ENCODE measurements around the gene MAFB.

The MAFB gene

DNA sequence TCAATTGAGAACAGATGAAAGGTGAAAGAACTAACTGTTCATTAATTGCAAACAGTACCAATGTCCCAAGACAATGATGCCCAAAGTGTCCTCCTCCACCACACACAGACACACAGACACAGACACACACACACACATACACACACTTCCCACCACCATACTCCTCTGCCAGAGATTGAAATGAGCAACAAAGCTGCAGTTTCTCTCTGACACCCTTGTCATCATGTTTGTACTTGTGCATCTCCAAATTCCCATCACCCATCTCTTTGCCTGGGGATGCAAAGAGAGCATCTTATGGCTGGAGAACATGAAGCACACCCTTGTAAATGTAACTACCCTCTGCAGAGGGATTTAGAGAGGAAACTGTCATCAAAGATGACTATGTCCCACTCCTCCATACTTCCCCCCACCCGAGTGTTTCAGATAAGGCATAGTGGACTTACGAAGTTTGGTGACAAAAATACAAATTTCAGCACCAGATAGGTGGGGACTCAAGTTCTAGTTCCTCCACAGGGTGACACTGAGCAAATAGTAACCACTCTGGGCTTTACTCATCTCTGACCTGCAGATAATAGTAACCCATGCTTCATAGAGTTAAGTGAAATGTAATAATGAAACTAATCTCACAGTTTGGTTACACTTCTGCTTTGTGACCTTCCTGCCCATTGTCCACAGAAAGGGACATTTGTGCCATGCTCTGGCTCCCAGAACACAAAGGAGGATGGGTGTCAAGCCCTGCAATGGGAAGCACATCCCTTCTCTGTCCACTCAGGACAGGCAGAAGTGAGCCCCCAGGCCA is 8.7 kb downstream of the MAFB start:
- DNase-seq, result no peak

DNA sequence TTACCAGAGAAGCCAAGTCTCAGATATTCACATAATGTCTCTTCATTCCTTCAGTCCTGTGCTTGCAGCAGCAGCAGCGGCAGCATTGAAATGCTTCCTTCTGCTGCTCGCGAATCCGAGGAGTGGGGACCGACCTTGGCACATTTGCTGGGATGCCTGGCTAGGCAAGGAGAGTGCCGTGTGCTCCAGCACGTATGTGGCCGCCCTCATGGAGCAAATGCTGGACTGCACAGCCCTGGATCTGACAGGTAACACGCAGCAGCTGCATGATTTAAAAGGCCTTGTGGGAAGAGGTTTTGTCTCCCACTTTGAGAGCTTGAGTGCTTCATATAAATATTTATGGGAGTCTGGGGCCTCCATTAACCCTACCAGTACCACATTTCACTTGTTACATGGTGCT is 9.9 kb downstream of the MAFB start:
- no peak for DNase-seq

DNA sequence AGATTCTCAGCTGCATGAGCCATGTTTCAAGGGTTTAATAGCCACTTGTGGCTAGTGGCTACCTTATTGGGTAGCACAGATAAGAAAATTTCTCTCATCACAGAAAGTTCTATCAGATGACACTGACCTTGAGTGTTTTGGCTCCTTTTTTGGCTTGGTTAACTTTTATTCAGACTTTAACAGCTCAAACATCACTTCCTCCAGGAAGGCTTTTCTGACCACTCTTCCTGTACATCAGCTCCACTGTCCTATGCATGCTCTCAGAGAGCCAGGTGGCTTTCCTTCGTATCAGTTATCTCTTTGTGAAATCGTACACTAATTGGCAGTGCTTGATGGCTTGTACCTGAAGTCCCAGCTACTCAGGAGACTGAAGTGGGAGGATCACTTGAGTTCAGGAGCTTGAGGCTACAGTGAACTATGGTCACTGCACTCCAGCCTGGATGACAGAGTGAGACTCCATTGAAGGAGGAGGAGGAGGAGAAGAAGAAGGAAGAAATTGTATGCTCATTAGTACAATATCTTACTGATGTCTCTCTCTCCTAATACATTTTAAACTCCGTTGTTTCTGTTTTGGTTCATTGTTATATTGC is 10.7 kb downstream of the MAFB start:
- DNase-seq, result no peak

DNA sequence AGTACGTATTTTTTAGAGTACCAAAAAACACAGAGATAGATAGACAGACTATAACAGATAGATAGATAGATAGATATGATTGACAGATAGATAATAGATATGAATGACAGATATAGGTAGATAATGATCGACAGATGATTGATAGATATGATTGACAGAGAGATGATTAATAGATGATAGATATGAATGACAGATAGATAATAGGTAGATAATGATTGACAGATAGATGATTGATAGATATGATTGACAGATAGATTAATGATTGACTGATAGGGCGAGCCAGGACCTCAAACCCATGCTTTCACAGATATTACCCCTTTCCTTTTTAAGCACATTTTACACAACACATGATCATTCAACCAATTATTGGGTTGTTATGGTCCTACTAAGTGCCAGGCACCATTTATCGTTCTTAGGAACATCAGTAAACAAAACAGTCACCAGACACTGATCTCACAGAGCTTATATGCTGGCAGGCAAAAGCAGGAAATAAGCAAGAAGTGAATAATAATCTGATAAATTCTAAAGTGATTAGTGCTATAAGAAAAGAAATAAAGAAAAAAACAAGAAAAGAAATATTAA is 11.6 kb downstream of the MAFB start:
- DNase-seq, result no peak

- DNase-seq, result no peak
These were observed 12.4 kb downstream of the MAFB start for GRCh38 chr20:40676491-40677269.

DNA sequence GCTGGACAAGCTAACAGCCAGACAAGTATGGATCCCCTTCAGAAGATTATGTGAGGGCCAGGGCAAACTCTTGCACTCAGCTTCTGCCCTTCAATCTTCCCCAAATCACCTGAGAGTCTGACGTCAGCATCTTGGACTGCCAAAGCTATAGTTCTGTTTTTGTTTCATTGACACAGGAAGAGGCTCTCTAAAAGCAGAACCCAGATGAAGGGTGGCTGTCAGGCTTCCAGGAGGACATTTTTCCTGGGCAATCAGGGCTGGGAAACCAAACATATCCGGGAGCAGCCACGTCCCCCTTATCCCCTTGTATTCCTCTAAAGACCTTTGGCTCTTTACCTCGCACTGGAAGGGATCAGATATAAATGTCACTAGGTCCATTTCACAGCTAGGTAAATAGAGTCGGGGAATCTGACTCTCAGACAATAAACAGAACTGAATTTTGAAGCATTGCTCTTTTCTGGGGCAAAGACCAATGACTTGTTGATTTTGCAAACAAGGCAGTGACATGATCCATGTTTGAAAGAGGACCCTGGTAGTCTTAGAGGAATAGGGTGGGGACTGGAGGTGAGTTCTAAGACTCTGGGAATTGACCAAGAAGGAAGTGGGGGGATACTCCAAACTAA is 13.3 kb downstream of the MAFB start:
- DNase-seq, result no peak

DNA sequence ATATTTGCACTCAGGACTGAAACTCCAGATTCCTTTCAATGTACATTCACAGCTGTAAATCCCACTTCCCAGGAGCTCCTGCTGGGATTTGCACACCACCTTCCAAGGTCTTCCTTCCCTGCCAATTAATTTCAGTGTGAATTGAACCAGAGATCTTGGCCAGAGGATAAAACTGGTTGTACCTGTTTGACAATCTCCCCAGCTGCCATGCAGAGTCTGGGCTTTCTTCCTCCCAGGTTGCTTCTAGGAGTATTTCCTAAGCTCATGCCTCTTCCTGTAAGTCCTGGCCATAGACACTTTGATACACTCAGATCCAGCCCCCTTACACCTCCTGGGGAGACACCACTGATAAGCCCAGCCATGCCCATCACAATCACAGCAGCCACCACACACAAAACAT is 15.6 kb downstream of the MAFB start:
- DNase-seq, result no peak

- no peak for DNase-seq
These were observed 16.9 kb downstream of the MAFB start for GRCh38 chr20:40672095-40672494.

- DNase-seq, result no peak
These were observed 18.8 kb downstream of the MAFB start for GRCh38 chr20:40670253-40670652.

DNA sequence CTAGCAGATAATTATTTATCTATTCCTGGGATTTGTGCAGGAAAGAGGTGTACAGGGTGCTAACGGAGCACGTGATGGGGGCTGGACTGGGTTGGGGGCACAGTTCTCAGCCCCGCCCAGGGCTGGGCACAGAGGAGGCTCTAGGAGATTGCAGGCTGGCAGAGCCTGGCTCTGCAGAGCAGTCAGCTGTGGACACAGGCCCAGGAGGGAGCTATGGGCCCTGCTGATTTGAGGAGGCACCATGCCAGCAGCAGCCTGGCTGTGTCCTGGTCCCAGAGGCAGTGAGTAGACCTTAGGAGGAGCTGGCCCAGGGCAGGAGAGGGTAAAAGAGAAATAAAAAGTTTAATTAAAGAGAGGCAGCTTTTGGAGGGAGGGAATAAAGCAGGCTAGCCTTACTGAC is 19.3 kb downstream of the MAFB start:
- DNase-seq, result no peak

DNA sequence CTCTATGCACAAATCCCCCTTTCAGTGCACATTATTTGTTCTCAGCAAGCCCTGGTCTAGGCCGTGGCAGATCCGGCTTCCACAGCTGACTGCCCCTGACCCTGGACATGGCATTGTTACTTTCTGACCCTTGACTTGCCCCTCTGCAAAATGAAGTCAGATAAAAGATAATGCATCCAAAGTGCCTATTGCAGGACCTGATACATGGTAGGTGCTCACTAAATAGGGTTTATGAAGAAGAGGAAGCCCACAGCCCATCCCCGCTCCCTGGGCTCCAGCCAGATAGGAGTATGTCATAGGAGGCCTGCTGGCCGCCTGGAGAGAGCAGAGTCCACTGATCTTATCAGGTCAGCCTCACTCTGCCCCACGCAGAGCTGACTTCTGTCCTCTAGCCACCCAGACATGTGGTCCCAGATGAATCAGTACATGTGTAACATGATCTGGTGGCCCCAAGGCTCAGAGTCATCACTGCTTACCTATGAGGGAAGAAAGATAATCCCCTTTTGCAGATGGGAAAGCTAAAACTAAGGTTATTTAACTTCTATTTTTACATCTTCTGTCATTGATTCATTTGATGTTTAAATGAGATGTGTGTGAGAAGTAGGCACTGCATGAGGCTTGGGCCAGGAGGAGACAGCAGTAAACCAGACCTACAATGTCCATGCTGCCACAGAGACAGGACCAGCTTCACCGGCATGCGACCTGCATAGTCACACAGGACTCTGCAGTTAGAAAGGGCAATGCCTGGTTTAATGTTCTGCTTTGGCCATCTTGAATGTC is 20.4 kb downstream of the MAFB start:
- DNase-seq, result no peak

DNA sequence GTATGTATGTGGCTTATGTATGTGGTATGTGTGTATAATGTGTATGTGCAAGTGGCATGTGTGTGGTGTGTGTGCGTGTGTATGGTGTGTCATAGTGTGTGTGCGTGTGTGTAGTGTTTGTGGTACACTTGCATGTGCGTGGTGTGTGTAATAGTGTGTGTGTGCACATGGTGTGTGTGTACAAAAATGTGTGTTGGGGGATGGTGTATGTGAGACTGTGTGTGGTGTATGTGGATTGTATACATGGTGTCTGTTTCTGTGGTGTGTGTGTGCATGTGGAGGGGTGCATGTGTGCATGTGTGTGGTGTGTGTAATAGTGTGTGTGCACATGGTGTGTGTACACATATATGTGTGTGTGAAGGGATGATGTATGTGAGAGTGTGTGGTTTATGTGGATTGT is 21.5 kb downstream of the MAFB start:
- no peak for DNase-seq

- no peak for DNase-seq
These were observed 22.7 kb downstream of the MAFB start for GRCh38 chr20:40666336-40666735.

GRCh38 chr20:40664891-40665290 is 24.1 kb downstream of the MAFB start:
- DNase-seq, result no peak

DNA sequence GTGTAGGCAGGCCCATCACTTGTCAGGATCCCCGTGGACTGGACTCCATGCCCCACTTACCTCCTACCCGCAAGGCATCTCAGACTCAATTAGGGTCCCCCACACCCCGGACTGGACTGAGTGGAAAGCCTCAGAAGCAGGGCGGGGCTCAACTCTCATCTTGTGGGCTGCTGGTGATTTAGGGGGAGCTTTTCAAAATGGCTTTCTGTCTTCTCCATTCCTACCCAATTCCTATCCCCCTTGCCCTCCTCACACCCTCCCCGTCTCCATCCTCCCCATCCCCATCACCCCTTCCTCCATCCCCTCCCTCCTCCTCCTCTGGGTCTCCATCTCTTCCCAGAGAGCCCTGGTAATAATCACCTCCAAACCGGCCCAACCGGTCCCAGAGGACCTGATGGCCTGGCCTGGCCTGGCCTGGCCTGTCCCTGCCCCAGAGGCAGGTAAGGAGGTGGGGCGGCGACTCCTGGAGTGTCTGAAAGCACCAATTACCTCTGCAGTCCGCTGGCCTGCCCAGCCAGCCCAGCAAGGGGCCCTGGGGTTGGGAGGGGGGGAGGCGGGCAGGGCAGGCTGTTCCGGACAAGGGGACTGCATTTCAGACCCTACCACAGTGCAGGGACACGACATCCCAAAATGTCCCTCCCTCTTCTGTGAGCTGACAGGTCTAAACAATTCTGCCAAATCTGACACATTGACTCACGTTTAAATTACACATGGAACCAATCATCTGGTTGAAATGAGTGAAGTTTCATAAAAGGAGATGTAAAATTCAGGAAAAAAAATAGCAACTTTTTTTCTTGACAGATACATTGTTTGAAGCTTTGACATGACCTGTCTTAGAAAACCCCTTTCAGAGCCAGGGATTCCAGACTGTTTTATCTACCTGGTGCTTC is 24.8 kb downstream of the MAFB start:
- DNase-seq, result no peak

- no peak for DNase-seq
These were observed 25.7 kb downstream of the MAFB start for GRCh38 chr20:40663304-40663790.

GRCh38 chr20:40659567-40659966 is 29.5 kb downstream of the MAFB start:
- no peak for DNase-seq

- DNase-seq, result no peak
These were observed 30.5 kb downstream of the MAFB start for GRCh38 chr20:40658509-40658908.

GRCh38 chr20:40657526-40657925 is 31.5 kb downstream of the MAFB start:
- no peak for DNase-seq

- DNase-seq, result no peak
These were observed 33.6 kb downstream of the MAFB start for GRCh38 chr20:40655451-40655850.

GRCh38 chr20:40654876-40655275 is 34.2 kb downstream of the MAFB start:
- DNase-seq, result no peak

Data from NCI-H1092 treated with DMSO at 0.1 percent for 48 hours (cell line).